GM18498 (cell line): ENCODE results near the gene LGALS3.
"Not testable (repeated sequence)": the region's sequence is repeated elsewhere in the genome, so short reads cannot be mapped to it uniquely, and the experiment has no call there.

Source experiments
- ATAC-seq: cut with Tn5 transposase; IDR thresholded peaks from one replicate; pipeline ENCODE4 v1.9.1; 2021; ENCODE audit warnings: mild to moderate bottlenecking, moderate library complexity; ENCODE audit not compliant: unreplicated experiment

LGALS3 gene

DNA sequence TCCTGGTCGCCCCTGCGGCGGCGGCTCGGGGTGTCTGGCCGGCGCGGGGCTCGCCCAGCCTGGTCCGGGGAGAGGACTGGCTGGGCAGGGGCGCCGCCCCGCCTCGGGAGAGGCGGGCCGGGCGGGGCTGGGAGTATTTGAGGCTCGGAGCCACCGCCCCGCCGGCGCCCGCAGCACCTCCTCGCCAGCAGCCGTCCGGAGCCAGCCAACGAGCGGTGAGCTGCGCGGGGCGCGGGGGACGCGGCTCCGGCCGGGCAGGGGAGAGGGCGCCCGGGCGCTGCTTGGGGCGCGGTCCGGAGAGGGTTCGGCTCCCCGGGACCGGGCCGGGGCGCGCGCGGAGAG is at the start of gene LGALS3:
TSS of gene LGALS3 (plus strand) at position 167 of the 342 bp plus-strand sequence. CDS start 8,122 bp downstream, outside the sequence.
- peak; percentile 73 for ATAC-seq

DNA sequence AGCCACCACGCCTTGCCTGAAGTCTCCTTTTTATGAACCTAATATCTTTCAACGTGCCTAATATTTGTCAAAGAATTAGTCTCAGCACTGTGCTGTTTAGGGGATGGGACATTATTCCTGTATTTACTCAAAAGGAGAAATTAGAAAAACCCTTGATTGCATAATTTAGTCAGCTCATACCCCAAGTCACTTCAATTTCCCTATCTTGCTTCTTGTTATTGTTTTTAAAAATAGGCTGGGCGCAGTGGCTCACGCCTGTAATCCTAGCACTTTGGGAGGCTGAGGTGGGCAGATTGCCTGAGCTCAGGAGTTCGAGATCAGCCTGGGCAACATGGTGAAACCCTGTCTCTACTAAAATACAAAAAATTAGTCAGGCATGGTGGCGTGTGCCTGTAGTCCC is 49.1 kb upstream of the LGALS3 start:
- not testable (repeated sequence) for ATAC-seq

DNA sequence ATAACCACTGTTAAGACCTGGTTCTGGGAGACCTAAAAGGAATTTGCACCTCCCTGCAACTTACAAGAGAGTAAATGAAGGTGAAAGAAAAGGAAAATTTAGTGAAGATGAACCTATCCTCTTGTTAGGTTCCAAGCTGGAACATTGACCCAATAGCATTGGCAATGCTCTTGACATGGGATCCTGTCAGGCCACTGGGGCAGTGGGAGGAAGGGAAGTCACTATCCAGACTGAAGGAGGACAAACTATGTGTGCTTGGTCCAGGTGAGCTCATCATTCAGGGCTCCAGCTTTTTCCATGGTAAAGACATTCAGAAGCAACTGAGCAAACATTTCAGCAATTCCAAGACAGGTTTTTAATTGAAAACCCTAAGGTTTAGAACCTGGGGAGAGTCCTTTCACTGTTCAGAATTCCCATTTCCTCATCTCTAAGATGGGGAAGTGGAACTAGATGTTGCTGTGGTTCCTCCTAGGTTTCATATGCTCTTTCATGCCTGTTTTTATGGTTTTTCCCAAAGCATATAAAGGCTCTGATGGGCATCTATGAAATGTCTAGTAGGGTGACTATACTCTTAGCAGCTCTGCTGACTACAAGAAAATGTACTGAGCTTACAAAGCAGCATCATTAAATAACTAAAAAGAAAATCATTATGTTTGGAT is 44.5 kb upstream of the LGALS3 start:
- ATAC-seq: no peak

DNA sequence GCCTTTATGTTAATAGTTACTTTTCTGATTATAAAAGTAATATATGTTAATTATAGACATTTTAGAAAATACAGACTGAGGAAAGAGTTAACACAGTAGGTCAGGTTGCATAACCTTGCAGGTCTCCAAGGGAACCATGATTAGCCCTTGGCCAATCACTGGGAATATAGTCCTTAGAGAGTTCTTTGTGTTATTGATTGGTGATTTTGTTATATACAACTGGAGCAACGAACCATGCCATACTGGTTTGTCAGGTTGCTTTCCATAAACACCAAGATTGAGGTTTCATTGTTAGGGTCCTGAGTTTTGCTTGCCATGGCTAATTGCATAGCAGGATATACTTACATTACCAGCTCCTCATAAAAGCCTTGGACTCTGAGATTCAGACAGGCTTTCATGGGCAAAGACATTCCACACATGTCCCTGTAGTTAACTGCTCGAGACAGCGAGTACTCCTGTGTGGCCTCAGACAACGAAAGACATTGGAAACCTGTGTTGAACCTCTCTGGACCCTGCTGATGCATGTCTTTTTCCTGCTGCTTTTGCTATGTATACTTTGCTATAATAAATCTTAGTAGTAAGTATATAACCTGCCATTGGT is 43.9 kb upstream of the LGALS3 start:
- no peak for ATAC-seq

DNA sequence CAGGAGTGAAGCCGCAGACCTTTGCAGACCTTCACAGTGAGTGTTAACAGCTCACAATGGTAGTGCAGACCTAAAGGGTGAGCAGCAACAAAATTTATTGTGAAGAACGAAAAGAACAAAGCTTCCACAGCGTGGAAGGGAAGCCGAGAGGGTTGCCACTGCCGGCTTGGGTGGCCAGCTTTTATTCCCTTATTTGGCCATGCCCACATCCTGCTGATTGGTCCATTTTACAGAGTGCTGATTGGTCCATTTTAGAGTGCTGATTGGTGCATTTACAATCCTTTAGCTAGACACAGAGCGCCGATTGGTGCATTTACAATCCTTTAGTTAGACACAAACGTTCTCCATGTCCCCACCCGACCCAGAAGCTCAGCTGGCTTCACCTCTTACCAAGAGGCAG is 42.1 kb upstream of the LGALS3 start:
- no peak for ATAC-seq

DNA sequence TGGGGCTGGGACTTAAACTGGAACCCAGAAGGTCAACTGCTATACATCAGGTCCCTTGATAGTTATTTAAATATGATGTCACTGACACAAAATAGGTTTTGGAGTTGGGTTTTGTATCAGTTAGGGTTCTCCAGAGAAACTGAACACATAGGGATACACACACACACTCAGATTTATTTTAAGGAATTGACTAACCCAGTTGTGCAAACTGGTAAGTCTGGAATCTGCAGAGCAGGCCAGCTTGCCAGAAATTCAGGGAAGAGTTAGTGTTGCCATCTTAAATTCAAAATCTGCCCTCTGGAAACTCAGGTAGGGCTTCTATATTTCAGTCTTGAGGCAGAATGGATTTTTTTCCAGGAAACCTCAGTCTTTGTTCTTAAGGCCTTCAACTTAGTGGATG is 40.7 kb upstream of the LGALS3 start:
- ATAC-seq: no peak

DNA sequence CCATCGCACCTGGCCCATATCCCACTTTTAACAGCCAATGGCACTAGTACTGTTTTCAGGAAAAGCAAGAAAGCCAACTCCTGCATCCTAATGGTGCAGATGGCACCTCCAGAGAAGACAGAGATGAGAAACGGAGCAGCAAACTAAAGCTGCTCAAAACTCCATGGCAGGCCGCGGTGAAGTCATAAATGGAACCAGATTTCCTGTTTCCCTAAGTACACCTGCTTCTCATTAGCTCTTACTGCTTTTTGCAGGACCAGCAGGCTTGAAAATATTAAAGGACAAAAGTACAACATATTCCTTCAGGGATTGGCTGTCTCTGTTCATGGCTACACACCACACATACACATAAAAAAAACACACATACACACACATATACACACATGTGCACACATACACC is 36.7 kb upstream of the LGALS3 start:
- ATAC-seq: no peak

DNA sequence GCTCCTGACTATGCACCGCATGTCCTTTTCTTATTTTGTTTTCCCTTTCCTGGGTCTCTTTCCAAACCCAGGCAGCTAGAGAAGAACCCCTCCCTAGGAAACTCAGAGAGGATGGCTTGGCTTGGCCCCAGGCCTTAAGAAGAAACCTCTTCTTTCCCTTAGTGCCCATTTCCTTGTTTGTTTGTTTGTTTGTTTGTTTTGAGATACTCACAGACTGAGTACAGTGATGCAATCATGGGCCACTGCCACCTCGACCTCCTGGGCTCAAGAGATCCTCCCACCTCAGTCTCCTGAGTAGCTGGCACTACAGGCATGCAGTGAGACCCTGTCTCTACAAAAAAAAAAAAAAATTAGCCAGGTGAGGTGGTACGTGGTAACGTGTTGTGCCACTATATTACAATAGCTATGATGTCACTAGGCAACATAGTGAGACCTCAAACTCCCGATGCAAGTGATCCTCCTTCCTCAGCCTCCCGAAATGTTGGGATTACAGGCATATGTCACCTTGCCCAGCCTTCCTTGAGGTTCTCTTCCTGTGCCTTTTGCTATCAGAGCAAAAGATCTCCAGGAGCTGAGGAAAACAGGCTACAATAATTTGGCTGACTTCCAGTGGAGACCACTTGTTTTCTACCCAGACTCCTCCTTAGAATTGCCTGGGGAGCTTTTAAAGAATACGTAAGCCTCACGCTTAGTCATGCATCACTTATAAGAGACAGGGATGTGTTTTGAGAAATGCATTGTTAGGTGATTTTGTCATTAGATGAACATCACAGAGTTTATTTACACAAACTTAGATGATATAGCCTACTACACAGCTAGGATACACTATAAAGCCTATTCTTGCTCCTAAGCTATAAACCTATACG is 34.5 kb upstream of the LGALS3 start:
- no peak for ATAC-seq

DNA sequence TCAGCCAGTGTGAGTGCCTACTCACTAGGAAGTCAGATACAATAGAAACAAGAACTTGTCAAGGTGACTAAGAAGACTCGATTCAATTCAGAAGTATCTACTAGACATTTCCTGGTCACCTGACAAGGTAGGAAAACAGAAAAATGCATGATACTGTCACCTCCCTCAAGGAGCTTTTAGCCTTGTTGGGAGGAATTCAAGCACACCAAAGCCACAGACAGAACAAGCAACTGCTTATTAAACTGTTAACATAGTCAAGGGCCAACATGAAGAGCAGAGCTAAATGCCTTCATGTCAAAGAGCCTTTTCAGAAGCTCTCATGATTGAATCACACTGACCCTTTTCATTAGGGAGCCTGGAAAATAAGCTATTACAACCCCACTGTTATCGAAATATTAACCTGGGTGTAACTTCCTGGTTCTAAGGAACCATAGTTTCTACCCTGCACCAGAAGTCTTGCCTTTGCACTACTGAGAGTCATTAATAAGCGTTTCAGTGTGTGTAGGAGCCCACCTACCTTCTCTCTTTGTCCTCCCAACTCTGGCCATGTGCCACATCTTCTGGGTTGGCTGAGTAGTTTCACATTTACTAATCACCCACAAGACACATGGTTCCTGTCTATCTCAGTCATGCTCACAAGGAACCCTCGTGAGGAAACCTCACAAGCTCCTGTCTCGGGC is 31.0 kb upstream of the LGALS3 start:
- ATAC-seq: peak; percentile 67

DNA sequence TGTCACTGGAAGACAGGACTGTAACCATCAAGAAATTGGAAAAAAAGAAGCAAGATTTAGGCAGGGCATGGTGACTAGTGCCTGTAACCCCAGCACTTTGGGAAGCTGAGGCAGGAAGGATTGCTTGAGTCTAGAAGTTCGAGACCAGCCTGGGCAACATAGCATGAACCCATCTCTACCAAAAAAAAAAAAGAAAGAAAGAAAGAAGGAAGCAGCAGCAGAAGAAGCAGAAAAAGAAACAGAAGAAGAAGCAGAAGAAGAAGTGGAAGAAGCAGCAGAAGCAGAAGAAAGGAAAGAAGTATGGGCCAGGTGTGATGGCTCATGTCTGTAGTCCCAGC is 30.5 kb upstream of the LGALS3 start:
- ATAC-seq: no peak

DNA sequence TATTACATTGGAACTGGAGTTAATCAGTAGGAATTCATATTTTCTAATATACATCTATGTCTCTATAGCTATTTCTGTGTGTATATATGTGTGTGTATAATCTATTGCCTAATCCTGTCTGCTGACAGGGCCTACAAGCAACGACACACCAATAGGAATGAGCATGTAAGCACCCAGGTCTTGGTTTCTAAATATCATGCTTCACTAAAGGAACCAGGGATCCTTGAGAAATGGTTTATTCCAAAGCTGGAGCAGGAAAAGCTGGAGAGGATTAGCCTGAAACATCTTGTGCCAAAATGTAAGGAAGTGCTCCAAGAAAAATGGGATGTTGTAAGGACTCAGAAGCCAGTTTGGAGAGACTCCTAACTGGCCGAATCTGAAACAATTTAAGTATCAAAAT is 29.3 kb upstream of the LGALS3 start:
- ATAC-seq: no peak

DNA sequence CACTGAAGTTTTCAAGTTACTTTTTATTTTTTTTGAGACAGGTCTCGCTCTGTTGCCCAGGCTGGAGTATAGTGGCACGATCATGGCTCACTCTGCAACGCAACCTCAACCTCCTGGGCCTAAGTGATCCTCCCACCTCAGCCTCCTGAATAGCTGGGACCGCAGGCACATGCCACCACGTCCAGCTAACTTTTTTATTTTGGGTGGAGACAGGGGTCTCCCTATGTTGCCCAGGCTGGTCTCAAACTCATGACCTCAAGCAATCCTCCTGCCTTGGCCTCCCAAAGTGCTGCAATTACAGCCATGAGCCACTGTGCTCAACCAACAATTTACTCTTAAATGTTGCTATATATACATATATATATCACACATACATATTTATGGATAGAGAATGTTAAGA is 27.4 kb upstream of the LGALS3 start:
- ATAC-seq: no peak

DNA sequence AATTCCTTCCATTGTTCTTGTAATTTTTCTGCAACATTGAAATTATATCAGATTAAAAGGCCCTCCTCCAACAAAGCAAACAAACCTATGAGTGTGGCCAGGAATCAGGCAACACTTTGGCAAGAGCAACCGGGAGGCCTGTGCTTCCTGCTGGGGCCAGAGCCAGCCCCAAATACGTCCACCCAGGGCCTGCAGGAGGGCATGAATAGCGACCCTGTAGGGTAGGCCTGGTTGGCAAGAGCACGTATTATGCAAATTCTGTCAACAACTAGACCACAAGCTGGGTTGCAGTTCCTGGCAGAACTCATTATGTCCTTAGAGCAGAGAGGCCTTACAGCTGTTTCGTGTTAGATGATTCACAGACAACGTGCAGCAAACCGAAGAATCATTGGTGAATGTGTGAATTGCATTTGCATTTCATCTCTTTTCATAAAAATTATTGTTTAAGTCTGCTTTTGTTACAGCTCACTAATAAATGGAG is 26.9 kb upstream of the LGALS3 start:
- ATAC-seq: peak; percentile 77

DNA sequence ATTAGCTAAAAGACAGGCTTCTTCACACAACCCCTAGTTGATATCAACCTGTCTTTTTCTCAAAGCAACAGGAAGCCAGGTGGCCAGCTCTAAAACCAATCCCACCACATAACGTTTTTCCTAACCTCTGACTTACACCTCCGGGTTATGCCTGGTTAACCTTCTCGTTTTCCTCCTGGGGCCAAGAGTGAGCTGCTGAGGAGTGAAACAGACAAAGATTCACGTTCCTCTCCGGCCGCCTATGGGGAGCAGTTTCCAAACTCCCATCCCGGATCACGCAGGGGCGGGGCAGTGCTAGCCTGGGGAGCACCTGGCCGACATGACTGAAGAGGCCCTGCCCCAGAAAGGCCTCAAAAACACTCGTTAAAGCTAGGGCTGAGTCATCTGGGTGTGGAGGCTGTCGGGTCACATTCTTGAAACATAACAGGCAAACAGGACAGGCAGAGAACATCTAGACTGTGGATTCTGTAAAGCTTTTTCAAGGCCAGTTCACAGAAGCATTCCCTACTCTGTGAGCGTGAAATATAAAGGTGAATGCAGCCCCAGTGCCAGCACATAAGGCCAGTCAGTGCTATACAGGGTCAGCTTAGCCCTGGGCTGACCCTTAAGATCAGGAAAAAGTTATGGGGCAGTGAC is 25.9 kb upstream of the LGALS3 start:
- peak; percentile 23 for ATAC-seq

DNA sequence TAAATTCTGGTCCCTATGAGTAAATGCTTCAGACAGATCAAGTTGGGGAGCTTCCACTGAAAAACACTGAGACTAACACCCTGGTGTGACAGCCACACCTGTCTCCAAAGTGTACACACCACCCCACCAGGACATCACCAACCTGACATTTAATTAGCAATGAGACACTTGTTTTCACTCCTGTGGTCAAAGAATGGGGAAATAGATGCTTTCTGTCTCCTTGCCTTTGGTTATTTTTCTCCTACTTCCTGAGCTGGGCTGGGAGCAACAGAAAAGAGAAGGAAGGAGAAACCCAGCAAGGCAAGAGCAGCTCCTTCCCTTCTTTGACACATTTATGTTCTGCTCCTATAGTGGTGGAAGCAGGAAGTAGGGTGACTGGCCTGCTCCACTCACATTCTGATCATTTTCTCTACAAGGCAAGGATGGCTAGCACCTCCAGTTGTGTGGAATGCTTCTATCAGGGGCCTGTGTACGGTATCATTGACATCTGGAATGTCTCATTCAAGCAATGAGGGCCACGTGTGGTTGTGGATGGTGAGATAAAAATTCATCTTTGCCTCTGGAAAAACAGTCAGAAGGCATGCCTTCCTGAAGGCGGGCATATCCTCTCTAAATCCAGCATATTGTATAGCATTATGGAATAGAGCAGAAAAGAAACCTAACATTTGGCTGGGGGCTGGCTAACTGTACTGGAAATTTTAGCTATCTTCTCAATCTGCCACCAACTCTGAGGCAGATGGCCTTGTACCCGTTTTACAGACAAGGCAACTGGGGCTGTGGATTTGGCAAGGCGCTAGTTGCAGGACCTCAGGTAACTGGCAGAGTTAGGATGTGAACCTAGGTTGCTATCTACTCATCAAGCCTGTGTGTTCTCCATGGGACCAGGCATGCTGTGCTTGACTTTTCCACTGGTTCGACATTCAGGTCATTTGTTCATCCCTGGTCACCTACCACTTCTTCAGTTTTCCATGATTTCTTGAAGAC is 24.8 kb upstream of the LGALS3 start:
- no peak for ATAC-seq

DNA sequence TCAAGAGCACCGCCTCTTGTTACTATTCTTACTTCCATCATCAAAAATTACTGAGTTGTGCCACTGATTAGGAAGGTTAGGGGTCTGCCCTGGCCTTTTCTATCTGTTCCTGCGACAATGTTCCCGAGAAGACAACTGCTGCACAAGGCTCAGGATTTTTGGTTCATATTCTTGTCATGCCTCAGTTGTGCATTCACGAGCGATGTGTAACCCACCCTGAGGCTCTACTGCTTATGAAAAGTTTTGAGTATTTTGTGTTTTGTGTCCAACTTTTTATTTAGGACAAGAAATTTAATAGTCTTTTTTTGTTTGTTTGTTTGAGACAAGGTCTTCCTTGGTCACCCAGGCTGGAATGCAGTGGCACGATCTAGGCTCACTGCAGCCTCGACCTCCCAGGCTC is 23.1 kb upstream of the LGALS3 start:
- no peak for ATAC-seq

DNA sequence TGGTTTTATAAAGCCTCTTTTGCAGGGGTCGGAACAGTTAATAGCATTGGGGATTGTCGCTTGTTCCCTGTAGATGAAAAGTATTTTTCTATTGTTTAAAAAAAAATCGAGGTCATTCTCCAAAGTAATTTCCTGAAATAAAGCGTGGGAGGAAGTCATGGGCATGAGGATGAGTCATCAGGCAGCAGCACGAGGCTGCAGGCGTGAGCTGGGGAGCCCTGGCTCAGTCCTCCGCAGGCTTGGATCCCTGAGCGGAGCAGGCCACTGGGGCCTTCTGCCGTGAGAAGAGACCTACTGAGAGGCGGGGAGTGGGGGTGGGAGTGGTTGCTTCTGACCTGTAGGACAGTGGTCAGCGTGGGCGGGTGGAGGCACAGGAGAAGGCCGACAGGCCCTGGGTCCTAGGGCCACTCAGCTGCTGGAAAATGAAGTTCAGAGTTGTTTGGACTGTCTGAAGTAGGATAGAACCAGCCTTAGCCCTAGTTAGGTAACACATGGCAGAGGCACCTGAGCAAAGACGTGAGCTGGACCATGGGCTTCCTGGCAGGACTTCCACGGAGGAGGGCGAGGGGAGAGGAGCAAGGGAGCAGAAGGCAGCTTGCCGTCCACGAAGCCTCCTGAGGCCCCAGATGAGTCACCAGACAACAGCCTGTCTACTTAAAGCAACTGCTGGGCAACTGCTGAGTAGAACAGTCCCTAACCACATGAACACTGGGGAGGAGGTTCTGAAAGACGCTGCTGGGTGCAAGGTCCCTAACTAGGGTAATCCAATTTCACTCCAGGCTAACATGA is 21.1 kb upstream of the LGALS3 start:
- ATAC-seq: peak; percentile 58

DNA sequence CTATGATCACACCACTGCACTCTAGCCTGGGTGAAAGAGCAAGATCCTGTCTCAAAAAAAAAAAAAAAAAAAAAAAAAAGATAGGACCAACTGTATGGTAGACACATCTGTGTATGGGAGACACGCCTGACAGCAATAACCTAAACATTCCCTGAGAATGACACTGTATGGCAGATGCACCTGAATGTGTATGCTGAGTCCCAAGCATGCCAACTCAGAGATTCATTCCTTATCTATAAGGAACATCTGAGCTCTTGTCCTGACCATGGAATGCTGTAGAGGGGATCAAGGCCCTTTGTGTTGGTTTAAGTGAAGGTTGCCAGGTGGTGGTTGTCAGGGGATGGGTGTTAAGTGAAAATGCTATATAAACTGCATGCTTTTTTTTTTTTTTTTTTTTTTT is 19.2 kb upstream of the LGALS3 start:
- ATAC-seq: no peak

DNA sequence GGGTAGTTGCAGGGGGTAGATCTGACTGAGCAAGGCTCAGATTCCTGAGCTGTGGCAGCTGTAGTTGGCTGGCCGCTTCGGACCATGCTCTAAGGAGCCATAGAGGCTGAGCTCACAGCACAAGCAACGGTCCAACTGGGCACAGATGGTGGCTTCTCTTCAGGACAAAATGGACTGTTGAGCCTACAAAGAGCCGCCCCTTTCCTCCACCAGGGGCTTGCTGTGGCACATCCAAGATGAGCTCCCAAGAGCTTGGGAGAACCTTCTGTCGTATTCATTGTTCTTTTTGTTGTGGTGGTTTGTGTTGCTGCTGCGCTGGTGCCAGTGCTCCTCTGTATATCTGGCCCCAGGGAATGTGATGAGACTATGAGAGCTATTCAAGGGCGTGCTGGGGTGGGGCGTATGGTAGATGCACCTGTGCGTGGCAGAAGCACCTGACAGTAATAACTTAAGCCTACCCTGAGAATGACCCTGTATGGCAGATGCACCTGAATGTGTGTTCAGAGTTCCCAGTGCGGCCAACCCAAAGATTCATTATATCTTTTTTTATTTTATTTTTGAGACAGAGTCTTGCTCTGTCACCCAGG is 17.8 kb upstream of the LGALS3 start:
- no peak for ATAC-seq
